ENCODE results near the gene SCP2. TPM values are rescaled to one million over a fixed set of nuclear protein-coding genes. Genes with fewer than 3 reads are reported as not detected.
"Not testable (repeated sequence)": the region's sequence is repeated elsewhere in the genome, so short reads cannot be mapped to it uniquely, and the experiment has no call there.

The SCP2 gene
- total RNA-seq, 5 donors from 2014 or later (not counting 1 experiment from before 2014, with no cell fraction given) = 46.5 to 63.9 (median 51.8) TPM

- no peaks in the 10 kb centered on the region for H3K9me3 Mint-ChIP-seq
- H3K4me1 Mint-ChIP-seq = no peaks in the 10 kb centered on the region
- H3K36me3 Mint-ChIP-seq = peaks cover 28% of the 10 kb centered on the region
- Histone ChIP-seq H3K4me3 (ENCODE audit: control insufficient read depth in 1 of 2, extremely low read depth in 1 of 2, low read length in 1 of 2) (no peak overlapping the region), H3K36me3 (ENCODE audit: control insufficient read depth in 2 of 2, extremely low read depth in 1 of 2, insufficient read depth in 1 of 2, low read length in 1 of 2) (peaks cover 0 to 10% of the 10 kb centered on the region in 2 donors), H3K4me1 (ENCODE audit: control insufficient read depth in 1 of 2, extremely low read depth in 1 of 2, insufficient read depth in 2 of 2, low read length in 2 of 2) (no peaks in the 10 kb centered on the region), H3K27ac (ENCODE audit: low read length) (no peak overlapping the region), H3K9me3 (no peaks in the 10 kb centered on the region), H3K27me3 (replicated peaks in 1 of 2; ENCODE audit: control insufficient read depth in 2 of 2, extremely low read depth in 1 of 2, insufficient read depth in 2 of 2, low read length in 1 of 2) (no peaks in the 10 kb centered on the region)
- no peak overlapping the region for H3K4me3 Mint-ChIP-seq
- ATAC-seq (replicated peaks in 1 of 4) (no peak), DNase-seq (no peak)
- no peak overlapping the region for H3K27ac Mint-ChIP-seq
- H3K27me3 Mint-ChIP-seq = no peaks in the 10 kb centered on the region
- 95% methylated on average over 6 of the region's 6 CpGs for WGBS (ENCODE audit: insufficient coverage)
- ChIA-PET POLR2A (no interaction called here), CTCF (no interaction called here)
Observed at GRCh38 chr1:52994656-52995055, 67.6 kb downstream of the SCP2 start.

GRCh38 chr1:52996653-52997052 lies 69.6 kb downstream of the SCP2 start:
- POLR2A ChIA-PET = no interaction called here
- no peak for DNase-seq
- ATAC-seq (replicated peaks in 1 of 4) = no peak
- CTCF ChIA-PET = no interaction called here
- no peaks in the 10 kb centered on the region for H3K4me1 Mint-ChIP-seq
- Histone ChIP-seq H3K9me3 (no peaks in the 10 kb centered on the region), H3K36me3 (ENCODE audit: control insufficient read depth in 2 of 2, extremely low read depth in 1 of 2, insufficient read depth in 1 of 2, low read length in 1 of 2) (peaks cover 0 to 6% of the 10 kb centered on the region in 2 donors), H3K4me3 (ENCODE audit: control insufficient read depth in 1 of 2, extremely low read depth in 1 of 2, low read length in 1 of 2) (no peak overlapping the region), H3K27ac (ENCODE audit: low read length) (no peak overlapping the region), H3K4me1 (ENCODE audit: control insufficient read depth in 1 of 2, extremely low read depth in 1 of 2, insufficient read depth in 2 of 2, low read length in 2 of 2) (no peaks in the 10 kb centered on the region), H3K27me3 (replicated peaks in 1 of 2; ENCODE audit: control insufficient read depth in 2 of 2, extremely low read depth in 1 of 2, insufficient read depth in 2 of 2, low read length in 1 of 2) (no peaks in the 10 kb centered on the region)
- H3K27me3 Mint-ChIP-seq = no peaks in the 10 kb centered on the region
- H3K27ac Mint-ChIP-seq = no peak overlapping the region
- no peak overlapping the region for H3K4me3 Mint-ChIP-seq
- H3K36me3 Mint-ChIP-seq = peaks cover 24% of the 10 kb centered on the region
- no peaks in the 10 kb centered on the region for H3K9me3 Mint-ChIP-seq

GRCh38 chr1:53001128-53001527 lies 74.1 kb downstream of the SCP2 start:
- H3K27me3 ChIP-seq (replicated peaks in 1 of 2; ENCODE audit: control insufficient read depth in 2 of 2, extremely low read depth in 1 of 2, insufficient read depth in 2 of 2, low read length in 1 of 2) = peaks cover 0 to 2% of the 10 kb centered on the region in 2 experiments
- ATAC-seq (replicated peaks in 1 of 4) (no peak), DNase-seq (no peak)
- no peak overlapping the region for H3K4me3 ChIP-seq (ENCODE audit: control insufficient read depth in 1 of 2, extremely low read depth in 1 of 2, low read length in 1 of 2)
- no peak overlapping the region for H3K27ac Mint-ChIP-seq
- ChIA-PET POLR2A (no interaction called here), CTCF (interaction anchor here in 1 of 2 donors (0.5 kb wide), 1 partner anchor 44 kb away, joined by 6 read pairs; no protein-coding TSS in a partner anchor)
- no peaks in the 10 kb centered on the region for H3K9me3 ChIP-seq
- no peak overlapping the region for H3K27ac ChIP-seq (ENCODE audit: low read length)
- no peaks in the 10 kb centered on the region for H3K9me3 Mint-ChIP-seq
- H3K4me3 Mint-ChIP-seq = no peak overlapping the region
- H3K27me3 Mint-ChIP-seq = no peaks in the 10 kb centered on the region
- H3K4me1 ChIP-seq (ENCODE audit: control insufficient read depth in 1 of 2, extremely low read depth in 1 of 2, insufficient read depth in 2 of 2, low read length in 2 of 2) = no peaks in the 10 kb centered on the region
- H3K4me1 Mint-ChIP-seq = no peaks in the 10 kb centered on the region
- H3K36me3 Mint-ChIP-seq = peaks cover 17% of the 10 kb centered on the region
- H3K36me3 ChIP-seq (ENCODE audit: control insufficient read depth in 2 of 2, extremely low read depth in 1 of 2, insufficient read depth in 1 of 2, low read length in 1 of 2) = no peaks in the 10 kb centered on the region

- H3K9me3 ChIP-seq; H3K27me3 Mint-ChIP-seq; H3K4me1 ChIP-seq (ENCODE audit: control insufficient read depth in 1 of 2, extremely low read depth in 1 of 2, insufficient read depth in 2 of 2, low read length in 2 of 2); H3K27me3 ChIP-seq (replicated peaks in 1 of 2; ENCODE audit: control insufficient read depth in 2 of 2, extremely low read depth in 1 of 2, insufficient read depth in 2 of 2, low read length in 1 of 2); CTCF ChIA-PET; H3K4me1 Mint-ChIP-seq; H3K27ac Mint-ChIP-seq; ATAC-seq (replicated peaks in 1 of 4); H3K27ac ChIP-seq (ENCODE audit: low read length); H3K36me3 ChIP-seq (ENCODE audit: control insufficient read depth in 2 of 2, extremely low read depth in 1 of 2, insufficient read depth in 1 of 2, low read length in 1 of 2); H3K9me3 Mint-ChIP-seq; H3K4me3 ChIP-seq (ENCODE audit: control insufficient read depth in 1 of 2, extremely low read depth in 1 of 2, low read length in 1 of 2); DNase-seq; H3K4me3 Mint-ChIP-seq: not testable (repeated sequence)
- peaks cover 16% of the 10 kb centered on the region for H3K36me3 Mint-ChIP-seq
- no CpG with 5 or more reads among the region's 2 CpGs for WGBS (ENCODE audit: insufficient coverage)
- POLR2A ChIA-PET = interaction anchor here in 1 of 2 donors (0.7 kb wide), 1 partner anchor 98 kb away, joined by 4 read pairs; no protein-coding TSS in a partner anchor
Observed at GRCh38 chr1:53006612-53007011, 79.5 kb downstream of the SCP2 start.

- H3K4me3 ChIP-seq (ENCODE audit: control insufficient read depth in 1 of 2, extremely low read depth in 1 of 2, low read length in 1 of 2); H3K9me3 ChIP-seq; H3K27ac Mint-ChIP-seq; H3K27me3 Mint-ChIP-seq; DNase-seq; H3K27me3 ChIP-seq (replicated peaks in 1 of 2; ENCODE audit: control insufficient read depth in 2 of 2, extremely low read depth in 1 of 2, insufficient read depth in 2 of 2, low read length in 1 of 2); CTCF ChIA-PET; H3K36me3 ChIP-seq (ENCODE audit: control insufficient read depth in 2 of 2, extremely low read depth in 1 of 2, insufficient read depth in 1 of 2, low read length in 1 of 2); H3K9me3 Mint-ChIP-seq; H3K27ac ChIP-seq (ENCODE audit: low read length); ATAC-seq (replicated peaks in 1 of 4); H3K4me3 Mint-ChIP-seq; H3K4me1 Mint-ChIP-seq; H3K36me3 Mint-ChIP-seq; H3K4me1 ChIP-seq (ENCODE audit: control insufficient read depth in 1 of 2, extremely low read depth in 1 of 2, insufficient read depth in 2 of 2, low read length in 2 of 2); POLR2A ChIA-PET: not testable (repeated sequence)
- WGBS (ENCODE audit: insufficient coverage) = no CpG with 5 or more reads among the region's 4 CpGs
Observed at GRCh38 chr1:53010247-53010646, 83.2 kb downstream of the SCP2 start.

GRCh38 chr1:53011175-53011574 lies 84.1 kb downstream of the SCP2 start:
- H3K27ac Mint-ChIP-seq = no peak overlapping the region
- ChIA-PET CTCF (no interaction called here), POLR2A (interaction anchor here in 1 of 2 donors (0.6 kb wide), 1 partner anchor 11 kb away, joined by 3 read pairs; no protein-coding TSS in a partner anchor)
- DNase-seq (no peak), ATAC-seq (replicated peaks in 1 of 4) (no peak)
- Histone ChIP-seq H3K27ac (ENCODE audit: low read length) (no peak overlapping the region), H3K9me3 (no peaks in the 10 kb centered on the region), H3K4me1 (ENCODE audit: control insufficient read depth in 1 of 2, extremely low read depth in 1 of 2, insufficient read depth in 2 of 2, low read length in 2 of 2) (peaks cover 4 to 11% of the 10 kb centered on the region in 2 experiments), H3K36me3 (ENCODE audit: control insufficient read depth in 2 of 2, extremely low read depth in 1 of 2, insufficient read depth in 1 of 2, low read length in 1 of 2) (no peaks in the 10 kb centered on the region), H3K4me3 (ENCODE audit: control insufficient read depth in 1 of 2, extremely low read depth in 1 of 2, low read length in 1 of 2) (no peak overlapping the region), H3K27me3 (replicated peaks in 1 of 2; ENCODE audit: control insufficient read depth in 2 of 2, extremely low read depth in 1 of 2, insufficient read depth in 2 of 2, low read length in 1 of 2) (no peaks in the 10 kb centered on the region)
- H3K36me3 Mint-ChIP-seq = no peaks in the 10 kb centered on the region
- H3K27me3 Mint-ChIP-seq = no peaks in the 10 kb centered on the region
- H3K4me1 Mint-ChIP-seq = peaks cover 16 to 19% (median 19%) of the 10 kb centered on the region in 3 donors
- WGBS (ENCODE audit: insufficient coverage) = 100% methylated on average over 1 of the region's 4 CpGs
- H3K9me3 Mint-ChIP-seq = peaks cover 0 to 5% (median 0%) of the 10 kb centered on the region in 3 donors
- no peak overlapping the region for H3K4me3 Mint-ChIP-seq
